Astrocyte (in vitro differentiated cells and primary cell): ENCODE results near the gene GABRP.

Experiments used
- CTCF ChIP-seq: IDR thresholded peaks from 2 replicates; pipeline ENCODE4 v1.5.1; 2011; ENCODE audit warnings: low read depth, mild to moderate bottlenecking, inconsistent platforms, low read length, moderate library complexity; ENCODE audit not compliant: insufficient read depth
- EZH2 ChIP-seq: IDR thresholded peaks from 2 replicates; pipeline ENCODE4 v1.6.1; 2012; ENCODE audit warnings: mild to moderate bottlenecking, low read length, inconsistent platforms; ENCODE audit not compliant: insufficient read depth

- no peak for TF ChIP-seq CTCF
- TF ChIP-seq EZH2: no peak
These were observed 13.6 kb upstream of the GABRP start for GRCh38 chr5:170769898-170770416.
